Measurements from ENCODE around the gene CTAGE15. TPM values are rescaled to one million over a fixed set of nuclear protein-coding genes. Genes with fewer than 3 reads are reported as not detected.
"Not testable (repeated sequence)": the region's sequence is repeated elsewhere in the genome, so short reads cannot be mapped to it uniquely, and the experiment has no call there.

The CTAGE15 gene
- total RNA-seq, 1 experiment from 2014 or later, result 1.2 TPM

GRCh38 chr7:143533213-143533839 is 38.3 kb upstream of the CTAGE15 start:
- H3K4me1 ChIP-seq (ENCODE audit: control insufficient read depth in 1 of 2, insufficient read depth in 2 of 2, low read length in 2 of 2); H3K79me2 ChIP-seq (ENCODE audit: insufficient read depth, low read length); H4K20me1 ChIP-seq (ENCODE audit: insufficient read depth); H3K9me2 ChIP-seq (ENCODE audit: insufficient read depth); H3K9me3 ChIP-seq (ENCODE audit: control insufficient read depth in 1 of 2, insufficient read depth in 1 of 2, low read depth in 1 of 2, low read length in 2 of 2); RAD21 ChIA-PET (ENCODE audit: low non-redundant PET in 1 of 2, low total read pairs in 2 of 2, uncharacterized antibody in 2 of 2, unreplicated experiment in 2 of 2); BruUV-seq (replicated peaks); ATAC-seq; H3K4me3 ChIP-seq (replicated peaks in 1 of 2; ENCODE audit: low read depth in 1 of 2, low read length in 2 of 2); H3K27ac ChIP-seq (ENCODE audit: low read depth, low read length); H3K36me3 ChIP-seq (ENCODE audit: control insufficient read depth in 1 of 2, insufficient read depth in 2 of 2, low read length in 2 of 2); H3K9ac ChIP-seq (ENCODE audit: low read length); H2AFZ ChIP-seq (ENCODE audit: low read depth, low read length, poor library complexity, severe bottlenecking); H3K27me3 ChIP-seq (ENCODE audit: insufficient read depth, low read length); intact Hi-C loops (cut with micrococcal nuclease); POLR2A ChIA-PET; DNase-seq (ENCODE audit: low read depth, low spot score); CTCF ChIA-PET; H3K4me2 ChIP-seq (ENCODE audit: low read length): not testable (repeated sequence)

DNA sequence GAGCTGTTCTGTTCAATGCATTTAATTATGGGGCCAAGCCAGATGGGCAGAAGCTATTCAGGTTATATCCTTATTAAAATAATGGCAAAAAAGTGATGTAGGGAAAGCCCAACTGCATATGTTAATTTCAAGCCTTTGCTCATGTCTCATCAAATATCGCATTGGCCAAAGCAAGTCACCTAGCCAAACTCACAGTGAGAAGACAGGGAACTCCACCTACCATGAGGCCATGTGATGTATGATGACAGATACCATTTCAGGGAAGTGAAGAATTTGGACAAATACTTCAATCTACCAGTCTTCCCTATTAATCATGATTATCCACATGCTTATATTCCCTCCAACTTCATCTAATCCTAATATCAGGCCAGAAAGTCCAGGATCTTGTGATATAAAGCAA is 35.2 kb upstream of the CTAGE15 start:
- H3K4me2 ChIP-seq (ENCODE audit: low read length); H3K27me3 ChIP-seq (ENCODE audit: insufficient read depth, low read length); H3K79me2 ChIP-seq (ENCODE audit: insufficient read depth, low read length); H3K27ac ChIP-seq (ENCODE audit: low read depth, low read length); H2AFZ ChIP-seq (ENCODE audit: low read depth, low read length, poor library complexity, severe bottlenecking); ATAC-seq; H3K9ac ChIP-seq (ENCODE audit: low read length); H3K9me3 ChIP-seq (ENCODE audit: control insufficient read depth in 1 of 2, insufficient read depth in 1 of 2, low read depth in 1 of 2, low read length in 2 of 2); H3K4me3 ChIP-seq (replicated peaks in 1 of 2; ENCODE audit: low read depth in 1 of 2, low read length in 2 of 2); CTCF ChIA-PET; RAD21 ChIA-PET (ENCODE audit: low non-redundant PET in 1 of 2, low total read pairs in 2 of 2, uncharacterized antibody in 2 of 2, unreplicated experiment in 2 of 2); H4K20me1 ChIP-seq (ENCODE audit: insufficient read depth); DNase-seq (ENCODE audit: low read depth, low spot score); intact Hi-C loops (cut with micrococcal nuclease); POLR2A ChIA-PET; H3K36me3 ChIP-seq (ENCODE audit: control insufficient read depth in 1 of 2, insufficient read depth in 2 of 2, low read length in 2 of 2); BruUV-seq (replicated peaks); H3K4me1 ChIP-seq (ENCODE audit: control insufficient read depth in 1 of 2, insufficient read depth in 2 of 2, low read length in 2 of 2); H3K9me2 ChIP-seq (ENCODE audit: insufficient read depth): not testable (repeated sequence)

- H4K20me1 ChIP-seq (ENCODE audit: insufficient read depth); CTCF ChIA-PET; H3K27ac ChIP-seq (ENCODE audit: low read depth, low read length); DNase-seq (ENCODE audit: low read depth, low spot score); H3K9me2 ChIP-seq (ENCODE audit: insufficient read depth); ATAC-seq; H3K9me3 ChIP-seq (ENCODE audit: control insufficient read depth in 1 of 2, insufficient read depth in 1 of 2, low read depth in 1 of 2, low read length in 2 of 2); BruUV-seq (replicated peaks); H3K27me3 ChIP-seq (ENCODE audit: insufficient read depth, low read length); H2AFZ ChIP-seq (ENCODE audit: low read depth, low read length, poor library complexity, severe bottlenecking); H3K9ac ChIP-seq (ENCODE audit: low read length); H3K36me3 ChIP-seq (ENCODE audit: control insufficient read depth in 1 of 2, insufficient read depth in 2 of 2, low read length in 2 of 2); H3K4me3 ChIP-seq (replicated peaks in 1 of 2; ENCODE audit: low read depth in 1 of 2, low read length in 2 of 2); intact Hi-C loops (cut with micrococcal nuclease); RAD21 ChIA-PET (ENCODE audit: low non-redundant PET in 1 of 2, low total read pairs in 2 of 2, uncharacterized antibody in 2 of 2, unreplicated experiment in 2 of 2); H3K4me1 ChIP-seq (ENCODE audit: control insufficient read depth in 1 of 2, insufficient read depth in 2 of 2, low read length in 2 of 2); H3K4me2 ChIP-seq (ENCODE audit: low read length); POLR2A ChIA-PET; H3K79me2 ChIP-seq (ENCODE audit: insufficient read depth, low read length): not testable (repeated sequence)
Measured at GRCh38 chr7:143543288-143544038, 28.1 kb upstream of the CTAGE15 start.

- H4K20me1 ChIP-seq (ENCODE audit: insufficient read depth); H3K9me2 ChIP-seq (ENCODE audit: insufficient read depth); H3K27ac ChIP-seq (ENCODE audit: low read depth, low read length); H2AFZ ChIP-seq (ENCODE audit: low read depth, low read length, poor library complexity, severe bottlenecking); H3K36me3 ChIP-seq (ENCODE audit: control insufficient read depth in 1 of 2, insufficient read depth in 2 of 2, low read length in 2 of 2); CTCF ChIA-PET; H3K9ac ChIP-seq (ENCODE audit: low read length); RAD21 ChIA-PET (ENCODE audit: low non-redundant PET in 1 of 2, low total read pairs in 2 of 2, uncharacterized antibody in 2 of 2, unreplicated experiment in 2 of 2); H3K79me2 ChIP-seq (ENCODE audit: insufficient read depth, low read length); H3K4me1 ChIP-seq (ENCODE audit: control insufficient read depth in 1 of 2, insufficient read depth in 2 of 2, low read length in 2 of 2); H3K9me3 ChIP-seq (ENCODE audit: control insufficient read depth in 1 of 2, insufficient read depth in 1 of 2, low read depth in 1 of 2, low read length in 2 of 2); intact Hi-C loops (cut with micrococcal nuclease); H3K4me3 ChIP-seq (replicated peaks in 1 of 2; ENCODE audit: low read depth in 1 of 2, low read length in 2 of 2); BruUV-seq (replicated peaks); DNase-seq (ENCODE audit: low read depth, low spot score); H3K4me2 ChIP-seq (ENCODE audit: low read length); H3K27me3 ChIP-seq (ENCODE audit: insufficient read depth, low read length); POLR2A ChIA-PET: not testable (repeated sequence)
- ATAC-seq, result peak; percentile 53; the same call in 1 of the 2 replicates
Measured at GRCh38 chr7:143555968-143556367, 15.6 kb upstream of the CTAGE15 start.

Measured in HCT116 (cell line).